GM18508 (cell line): Measurements from ENCODE around the gene CEP41.

ENCODE experiments used
- ATAC-seq: cut with Tn5 transposase; IDR thresholded peaks from one replicate; pipeline ENCODE4 v1.9.1; 2021; ENCODE audit warnings: moderate number of reproducible peaks; ENCODE audit not compliant: insufficient read depth, unreplicated experiment

CEP41 gene

GRCh38 chr7:130359276-130359857, 81.4 kb downstream of the CEP41 start:
- no peak for ATAC-seq

DNA sequence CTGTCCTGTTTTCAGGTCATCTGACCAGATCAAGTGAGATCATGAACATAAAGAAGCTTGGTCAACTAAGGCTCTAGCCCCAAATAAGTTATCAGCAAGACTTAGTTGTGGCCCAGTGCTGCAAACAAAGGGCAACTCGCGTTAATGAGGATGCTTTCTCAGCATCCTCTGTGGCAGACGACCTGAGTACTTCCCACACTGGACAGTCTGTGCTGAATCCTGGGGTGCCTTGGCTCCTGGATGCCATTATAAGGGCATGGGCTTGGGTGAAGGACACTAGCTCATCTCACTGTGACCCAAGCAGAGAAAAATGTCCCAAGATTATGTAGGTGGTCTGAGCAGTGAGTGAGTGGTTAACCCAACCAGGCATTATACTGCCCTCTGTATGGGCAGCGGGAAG, 82.3 kb downstream of the CEP41 start:
- no peak for ATAC-seq

- no peak for ATAC-seq
Measured at GRCh38 chr7:130356876-130357611, 83.8 kb downstream of the CEP41 start.

DNA sequence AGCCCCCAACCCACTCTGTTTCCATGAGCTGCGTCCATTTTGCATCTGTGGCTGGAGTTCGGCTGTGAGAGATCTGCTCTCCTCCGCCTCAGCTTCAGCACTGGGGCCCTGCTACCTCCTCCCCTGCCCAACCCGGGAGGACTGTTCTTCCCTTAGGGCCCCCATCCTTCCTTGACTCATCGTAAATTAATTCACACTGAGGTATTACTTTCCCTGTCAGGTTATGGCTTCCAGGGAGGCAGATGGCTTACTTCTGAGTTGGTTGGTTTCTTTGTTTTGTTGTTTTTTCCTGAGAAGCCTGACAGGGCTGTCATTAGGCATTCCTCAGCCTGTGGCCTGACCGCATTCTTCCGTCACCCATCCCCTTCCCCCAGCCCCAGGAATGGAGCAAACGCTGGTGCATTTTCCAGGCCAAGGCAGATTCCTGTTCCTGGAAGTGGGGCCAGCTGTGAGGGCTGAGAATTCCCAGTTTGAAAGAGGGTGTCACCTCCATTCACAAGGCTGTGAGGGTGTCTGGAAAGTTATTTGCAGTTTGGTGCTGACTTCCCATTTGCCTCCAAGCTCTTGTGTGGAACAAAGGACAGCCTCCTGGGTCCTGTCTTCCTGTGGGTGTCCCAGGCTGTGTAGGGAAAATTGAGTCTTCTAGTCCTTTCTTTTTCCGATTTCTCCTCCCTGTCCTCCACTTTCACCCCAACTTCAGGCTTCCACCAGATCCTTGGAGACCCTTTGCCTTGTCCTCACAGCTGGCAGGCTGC, 84.5 kb downstream of the CEP41 start:
- no peak for ATAC-seq

DNA sequence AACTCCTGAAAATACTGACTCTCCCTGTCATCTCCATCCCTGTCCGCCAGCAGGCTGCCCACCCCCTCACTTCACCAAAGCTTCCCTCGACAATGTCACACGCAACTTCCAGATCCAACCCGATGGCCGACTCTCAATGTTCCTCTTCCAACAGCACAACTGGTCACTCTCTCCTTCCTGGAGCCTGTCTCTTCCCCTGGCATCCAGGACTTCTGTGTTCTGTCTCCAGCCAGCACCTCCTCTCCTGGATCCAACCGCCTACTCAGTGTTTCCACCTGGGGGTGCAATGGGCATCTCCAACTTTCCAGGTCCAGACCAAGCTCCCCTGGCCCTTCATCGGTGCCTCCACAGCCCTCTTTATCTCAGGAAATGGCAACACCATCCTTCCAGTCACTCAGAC, 87.6 kb downstream of the CEP41 start:
- ATAC-seq: no peak

DNA sequence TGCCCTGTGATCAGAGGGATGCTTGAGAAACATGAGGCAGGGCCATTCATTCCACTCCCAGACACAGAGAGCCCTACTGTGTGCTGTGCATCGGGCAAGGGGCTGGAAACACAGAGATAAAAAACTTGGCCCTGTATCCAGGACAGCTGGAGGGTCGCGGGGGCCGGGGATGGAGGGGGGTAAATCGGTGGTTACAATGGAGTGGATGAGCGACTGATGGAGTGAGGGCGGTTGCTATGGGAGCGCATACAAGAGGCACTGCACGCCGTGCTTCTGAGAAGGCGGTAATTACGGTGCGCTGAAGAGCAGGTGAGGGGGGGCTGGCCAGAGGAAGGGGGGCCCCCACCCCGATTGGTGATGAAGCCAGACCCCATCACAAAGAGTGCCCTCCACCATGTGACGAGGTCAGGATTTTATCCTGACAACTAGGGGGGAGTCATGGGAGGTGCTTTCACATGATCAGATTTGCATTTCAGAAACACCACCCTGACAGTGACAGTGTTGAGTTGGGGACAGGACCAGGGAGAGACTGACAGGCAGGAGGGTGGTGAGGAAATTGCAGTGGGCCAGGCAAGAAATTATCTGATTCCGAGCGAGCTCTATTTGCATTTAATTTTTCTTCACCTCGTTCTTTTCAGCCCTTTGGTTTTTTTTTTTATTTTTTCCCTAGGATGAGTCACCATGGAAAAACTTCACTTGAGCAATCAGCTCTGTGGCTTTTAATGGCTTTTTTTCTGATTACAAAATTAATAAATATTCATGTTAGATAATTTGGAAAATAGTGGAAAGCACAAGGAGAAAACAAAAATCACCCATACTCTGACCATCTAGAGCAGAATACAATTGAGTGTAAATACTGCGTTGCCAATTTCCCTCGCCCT, 88.4 kb downstream of the CEP41 start:
- no peak for ATAC-seq

DNA sequence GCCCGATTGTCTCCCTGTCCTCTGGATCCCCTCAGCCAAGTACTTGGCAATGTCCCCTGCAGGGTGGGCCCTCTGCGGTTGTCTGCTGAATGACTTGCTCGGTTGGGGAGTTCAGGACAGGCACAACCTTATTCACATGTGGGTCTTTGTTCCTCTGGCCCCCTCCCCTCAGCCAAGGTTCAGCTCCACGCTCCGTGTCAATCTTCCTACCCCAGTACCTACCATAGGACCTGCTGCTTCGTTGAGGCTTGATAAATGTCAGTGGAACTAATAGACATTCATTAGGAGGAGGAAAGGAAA, 89.1 kb downstream of the CEP41 start:
- no peak for ATAC-seq

DNA sequence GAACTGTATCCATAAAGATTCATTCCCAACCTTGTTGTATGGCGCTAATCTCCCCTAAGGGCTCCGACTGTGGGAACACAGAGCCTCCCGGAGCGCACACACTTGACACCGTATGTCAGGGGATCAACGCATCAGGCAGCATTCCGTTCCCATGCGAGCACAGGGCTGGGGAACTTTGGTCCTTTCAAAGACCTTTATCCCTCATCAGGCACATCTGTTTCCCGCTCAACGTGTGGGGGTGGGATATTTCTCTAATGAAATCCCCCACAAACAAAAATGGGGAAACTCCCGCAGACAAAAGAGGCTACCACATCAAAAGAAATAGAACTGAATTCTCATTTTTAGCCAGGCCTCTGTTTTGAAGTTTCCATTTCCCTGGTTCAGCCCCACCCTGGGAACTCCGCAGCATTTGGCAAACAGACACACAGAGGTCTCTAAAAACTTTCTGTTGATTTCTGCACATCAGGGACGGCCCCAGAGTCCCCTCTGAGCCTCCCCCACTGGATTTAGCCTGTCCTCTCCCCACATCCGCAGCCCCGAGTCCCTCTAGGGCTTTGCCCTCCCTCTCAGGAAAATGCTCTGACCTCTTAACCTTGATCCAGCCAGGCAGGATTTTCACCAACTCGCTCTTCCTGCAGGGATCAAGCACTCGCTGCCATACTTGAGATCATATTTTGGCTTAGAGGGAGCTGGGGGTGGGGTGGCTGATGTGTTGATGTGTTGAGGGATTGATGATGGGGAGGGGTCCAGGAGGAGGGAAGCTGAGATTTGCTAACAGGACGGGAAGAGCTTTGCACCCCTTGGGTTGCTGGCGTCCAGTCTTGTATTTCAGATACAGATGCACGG, 89.6 kb downstream of the CEP41 start:
- no peak for ATAC-seq

DNA sequence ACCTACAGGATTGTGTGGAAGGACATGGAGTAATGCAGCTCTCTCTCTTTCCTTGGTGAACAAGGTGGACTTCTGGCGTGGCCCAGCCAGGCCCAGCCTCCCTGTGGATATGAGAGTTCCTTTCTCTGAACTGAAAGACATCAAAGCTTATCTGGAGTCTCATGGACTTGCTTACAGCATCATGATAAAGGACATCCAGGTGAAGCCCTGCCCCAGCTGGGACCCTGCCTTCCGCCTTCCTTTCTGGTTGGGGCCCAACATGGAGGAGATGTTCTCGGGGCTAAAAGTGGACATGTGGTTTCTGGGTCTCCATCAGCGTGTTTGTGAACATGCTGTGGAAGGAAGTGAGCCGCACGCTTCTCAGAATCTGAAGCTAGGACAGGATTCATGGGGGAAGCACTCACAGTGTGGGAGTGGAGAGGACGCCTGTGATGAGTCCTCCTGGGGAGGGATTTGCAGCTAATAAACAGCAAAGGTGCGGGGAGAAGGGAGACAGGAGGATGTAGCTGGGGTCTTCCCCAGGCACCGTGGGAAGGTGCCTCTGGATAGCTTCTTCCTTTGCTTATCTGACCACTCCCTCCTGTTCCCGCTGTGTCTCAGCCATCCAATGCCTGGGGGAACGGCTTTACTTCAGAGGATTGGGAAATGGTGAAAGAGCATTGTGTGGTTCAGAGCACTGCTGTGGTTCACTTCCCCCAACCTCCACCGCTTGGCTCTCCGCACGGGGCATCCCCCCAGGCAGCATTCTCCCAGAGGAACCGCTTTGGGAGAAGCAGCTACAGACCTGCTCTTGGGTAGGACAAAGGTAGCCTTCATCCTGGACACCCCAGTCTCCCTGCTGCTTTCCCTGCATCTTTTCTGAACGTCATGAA, 90.7 kb downstream of the CEP41 start:
- ATAC-seq: no peak

DNA sequence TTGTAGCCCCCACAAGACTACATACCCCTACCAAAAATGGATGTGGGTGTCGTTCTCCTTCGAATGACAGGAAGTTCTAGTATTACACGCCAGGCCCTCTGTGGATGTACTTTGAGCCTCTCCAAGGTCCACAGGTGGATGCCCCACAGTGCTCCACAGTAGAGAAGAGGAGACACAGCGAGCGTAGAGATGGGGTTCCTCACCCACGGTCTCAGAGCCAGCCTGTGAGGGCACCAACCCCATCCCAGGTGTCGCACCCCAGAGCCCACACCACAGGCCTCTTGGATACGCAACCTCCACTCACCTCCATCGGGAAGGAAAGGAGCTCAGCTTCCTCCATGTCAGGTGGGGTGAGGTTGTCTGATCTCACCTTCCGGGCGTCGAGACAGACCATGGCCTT, 93.9 kb downstream of the CEP41 start:
- ATAC-seq: no peak

DNA sequence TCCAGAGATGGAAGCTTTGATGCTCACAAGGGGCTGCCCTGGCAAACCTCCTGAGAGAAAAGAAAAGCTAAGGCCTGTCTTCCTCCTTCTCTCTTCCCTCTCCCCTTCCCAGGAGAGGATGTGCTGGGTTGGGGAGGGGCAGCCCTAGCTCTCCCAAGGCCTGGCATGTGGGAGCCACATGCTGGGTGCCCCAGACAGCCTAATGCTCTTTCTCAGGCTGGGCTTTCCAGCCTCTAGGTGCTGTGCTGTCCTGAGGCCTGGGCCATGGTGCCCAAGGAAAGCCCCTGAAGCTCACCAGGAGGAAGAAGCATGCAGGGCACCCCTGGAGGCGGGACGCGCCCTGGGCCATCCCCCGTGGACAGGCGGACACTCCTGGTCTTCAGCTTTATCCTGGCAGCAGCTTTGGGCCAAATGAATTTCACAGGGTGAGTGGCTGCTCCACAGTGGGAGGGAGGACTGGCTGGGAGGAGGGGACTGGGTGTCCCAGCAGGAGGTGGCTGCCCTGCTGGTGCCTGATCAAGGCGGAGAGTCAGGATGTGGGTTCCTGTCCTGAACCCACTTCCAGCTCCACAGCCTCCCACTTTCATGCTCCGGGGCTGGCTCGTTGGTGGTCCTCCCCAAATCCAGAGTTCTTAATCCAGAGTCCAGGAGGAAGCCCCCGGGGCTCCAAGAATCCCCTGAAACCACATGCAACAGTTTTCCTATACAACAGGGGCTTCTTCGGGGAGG, 94.5 kb downstream of the CEP41 start:
- ATAC-seq: no peak

- no peak for ATAC-seq
Measured at GRCh38 chr7:130345725-130346124, 95.1 kb downstream of the CEP41 start.

GRCh38 chr7:130345136-130345535, 95.7 kb downstream of the CEP41 start:
- ATAC-seq: no peak

GRCh38 chr7:130344271-130344866, 96.4 kb downstream of the CEP41 start, which contains the start of gene CPA5:
Gene CPA5, plus strand, starts transcription at chr7:130344816. Its CDS starts 1,670 bp downstream, at chr7:130346486.
- ATAC-seq: no peak
